ENCODE results near the gene C16orf95. TPM values are rescaled to one million over a fixed set of nuclear protein-coding genes. Genes with fewer than 3 reads are reported as not detected.

The C16orf95 gene
- total RNA-seq: 2.6 and 3.3 TPM in 2 replicates

GRCh38 chr16:87316923-87317749 is at the start of gene C16orf95:
Gene C16orf95 (minus strand): TSS chr16:87317392. CDS start chr16:87317242, 150 bp downstream.

Other genes with a start within 250 kb of the C16orf95 start
- 26.5 and 30.5 TPM in 2 replicates for gene FBXO31, start 66.4 kb upstream of the C16orf95 start, total RNA-seq
- gene MAP1LC3B, start 74.9 kb upstream of the C16orf95 start, total RNA-seq: 32.1 and 55.7 TPM in 2 replicates
- gene ZCCHC14, start 175.6 kb upstream of the C16orf95 start, total RNA-seq: 11.5 and 18.3 TPM in 2 replicates